ENCODE data around the gene LCNL1. TPM values are rescaled to one million over a fixed set of nuclear protein-coding genes. Genes with fewer than 3 reads are reported as not detected.

LCNL1 gene
- total RNA-seq, 2 donors from 2014 or later: 0.24 to 1.1 TPM

DNA sequence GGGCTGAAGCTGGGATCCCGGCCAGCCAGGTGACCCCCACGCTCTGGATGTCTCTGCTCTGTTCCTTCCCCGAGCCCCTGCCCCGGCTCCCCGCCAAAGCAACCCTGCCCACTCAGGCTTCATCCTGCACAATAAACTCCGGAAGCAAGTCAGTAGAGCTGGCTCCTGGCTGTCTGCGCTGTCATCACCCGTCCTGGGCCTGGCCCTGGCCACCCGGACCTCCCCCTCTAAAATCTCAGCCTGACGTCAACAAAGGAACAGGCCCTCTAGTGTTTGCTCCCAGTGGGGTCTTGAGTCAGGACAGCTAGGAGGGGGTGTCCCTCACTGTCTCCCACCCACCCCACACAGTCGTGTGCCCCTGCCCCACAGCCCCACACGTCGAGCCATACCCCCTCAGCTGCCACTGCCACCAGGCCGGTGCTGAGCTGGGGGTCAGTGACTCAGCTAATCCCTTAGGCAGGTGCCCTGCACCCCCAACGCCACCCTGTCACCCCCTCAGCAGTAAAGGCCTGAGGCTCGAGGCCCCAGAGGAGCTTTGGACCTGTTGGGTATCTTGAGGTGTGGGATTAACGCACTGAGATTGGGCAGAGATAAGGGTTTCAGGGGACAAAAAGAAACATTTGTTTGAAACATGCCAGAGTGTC lies 1.1 kb upstream of the LCNL1 start:
- Histone ChIP-seq H3K4me1 (peaks cover 0 to 87% of the 10 kb centered on the region in 2 donors), H3K27ac (peak overlapping the region; percentile 77 to 81), H3K4me3 (no peak overlapping the region), H3K27me3 (no peaks in the 10 kb centered on the region), H3K36me3 (no peaks in the 10 kb centered on the region), H3K9me3 (no peaks in the 10 kb centered on the region)
- TF ChIP-seq CTCF (IDR thresholded peaks at IDR 0.05): peak in 1 of 2 donors; percentile 11
- no peak for DNase-seq (ENCODE audit: low spot score)

- Histone ChIP-seq H3K9me3 (no peaks in the 10 kb centered on the region), H3K27me3 (no peaks in the 10 kb centered on the region), H3K27ac (peak overlapping the region in 1 of 2 donors; percentile 77), H3K36me3 (no peaks in the 10 kb centered on the region), H3K4me1 (peaks cover 0 to 73% of the 10 kb centered on the region in 2 donors), H3K4me3 (no peak overlapping the region)
- no peak for TF ChIP-seq CTCF (IDR thresholded peaks at IDR 0.05)
- no peak for DNase-seq (ENCODE audit: low spot score)
Measured at GRCh38 chr9:136983167-136983566, 374 bp downstream of the LCNL1 start.

GRCh38 chr9:136983656-136984314 lies 992 bp downstream of the LCNL1 start:
- TF ChIP-seq CTCF (IDR thresholded peaks at IDR 0.05): no peak
- no peaks in the 10 kb centered on the region for H3K36me3 ChIP-seq
- H3K27ac ChIP-seq: peak overlapping the region in 1 of 2 donors; percentile 77
- no peaks in the 10 kb centered on the region for H3K27me3 ChIP-seq
- no peaks in the 10 kb centered on the region for H3K9me3 ChIP-seq
- peaks cover 0 to 71% of the 10 kb centered on the region in 2 donors for H3K4me1 ChIP-seq
- H3K4me3 ChIP-seq: no peak overlapping the region
- no peak for DNase-seq (ENCODE audit: low spot score)

DNA sequence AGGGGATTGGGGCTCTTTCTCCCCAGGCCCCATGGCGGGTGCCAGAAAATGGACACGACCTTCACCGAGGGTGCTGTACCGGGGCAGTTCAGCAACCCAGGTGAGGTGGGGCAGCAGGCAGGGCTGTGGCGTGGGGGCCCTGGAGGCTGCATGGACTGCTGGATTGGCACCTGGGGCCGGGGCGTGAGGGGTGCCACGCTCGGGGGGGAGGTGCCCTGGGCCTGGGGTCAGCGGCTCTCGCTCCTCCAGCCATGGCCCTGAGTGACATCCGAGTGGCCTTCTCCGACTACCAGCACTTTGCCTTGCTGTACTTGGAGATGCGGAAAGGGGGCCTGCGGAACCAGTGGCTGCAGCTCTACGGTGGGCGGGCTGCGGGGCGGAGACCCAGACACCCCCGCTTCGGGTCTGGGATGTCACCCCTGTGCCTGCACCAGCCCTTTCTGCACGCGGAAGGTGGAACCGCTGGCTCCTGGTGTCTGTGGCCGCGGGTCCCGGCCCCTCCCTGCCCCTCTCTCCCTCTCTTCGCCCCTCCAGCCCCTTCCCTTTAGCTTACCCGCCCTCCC lies 1.8 kb downstream of the LCNL1 start:
- Histone ChIP-seq H3K4me1 (peaks cover 0 to 63% of the 10 kb centered on the region in 2 donors), H3K36me3 (no peaks in the 10 kb centered on the region), H3K9me3 (no peaks in the 10 kb centered on the region), H3K4me3 (no peak overlapping the region), H3K27me3 (no peaks in the 10 kb centered on the region), H3K27ac (no peak overlapping the region)
- no peak for DNase-seq (ENCODE audit: low spot score)
- TF ChIP-seq CTCF (IDR thresholded peaks at IDR 0.05): no peak

GRCh38 chr9:136985027-136985602 lies 2.3 kb downstream of the LCNL1 start:
- DNase-seq (ENCODE audit: low spot score): no peak
- H3K9me3 ChIP-seq: no peaks in the 10 kb centered on the region
- no peaks in the 10 kb centered on the region for H3K36me3 ChIP-seq
- H3K4me1 ChIP-seq: peaks cover 0 to 58% of the 10 kb centered on the region in 2 donors
- no peak overlapping the region for H3K27ac ChIP-seq
- no peak for TF ChIP-seq CTCF (IDR thresholded peaks at IDR 0.05)
- H3K4me3 ChIP-seq: peak overlapping the region; percentile 5 to 32
- no peaks in the 10 kb centered on the region for H3K27me3 ChIP-seq

Measured in right atrium auricular region (tissue), 2 donors.